ENCODE measurements around the gene SLC22A13.
"Not testable (repeated sequence)": the region's sequence is repeated elsewhere in the genome, so short reads cannot be mapped to it uniquely, and the experiment has no call there.

The SLC22A13 gene

GRCh38 chr3:38265604-38266307, at the start of gene SLC22A13:
SLC22A13 (plus strand) TSS chr3:38265812; CDS start chr3:38265861, 49 bp downstream.
- DNase-seq, result no peak

- DNase-seq, result no peak
Observed at GRCh38 chr3:38219609-38220197, 45.9 kb upstream of the SLC22A13 start.

- no peak for DNase-seq
Observed at GRCh38 chr3:38221005-38221404, 44.6 kb upstream of the SLC22A13 start.

GRCh38 chr3:38222032-38222634, 43.5 kb upstream of the SLC22A13 start:
- no peak for DNase-seq

GRCh38 chr3:38224357-38224756, 41.3 kb upstream of the SLC22A13 start:
- no peak for DNase-seq

GRCh38 chr3:38226273-38226672, 39.3 kb upstream of the SLC22A13 start:
- no peak for DNase-seq

GRCh38 chr3:38227989-38228388, 37.6 kb upstream of the SLC22A13 start:
- no peak for DNase-seq

GRCh38 chr3:38229036-38229435, 36.6 kb upstream of the SLC22A13 start:
- DNase-seq, result no peak

- DNase-seq, result no peak
Observed at GRCh38 chr3:38232701-38233100, 32.9 kb upstream of the SLC22A13 start.

GRCh38 chr3:38235466-38235865, 30.1 kb upstream of the SLC22A13 start:
- DNase-seq, result no peak

GRCh38 chr3:38238416-38239008, 27.1 kb upstream of the SLC22A13 start:
- DNase-seq, result no peak

- not testable (repeated sequence) for DNase-seq
Observed at GRCh38 chr3:38242812-38243211, 22.8 kb upstream of the SLC22A13 start.

- DNase-seq, result no peak
Observed at GRCh38 chr3:38245930-38246329, 19.7 kb upstream of the SLC22A13 start.

- DNase-seq, result no peak
Observed at GRCh38 chr3:38247366-38248035, 18.1 kb upstream of the SLC22A13 start.

- no peak for DNase-seq
Observed at GRCh38 chr3:38250198-38250597, 15.4 kb upstream of the SLC22A13 start.

GRCh38 chr3:38251197-38251596, 14.4 kb upstream of the SLC22A13 start:
- no peak for DNase-seq

GRCh38 chr3:38253704-38254103, 11.9 kb upstream of the SLC22A13 start:
- DNase-seq, result no peak

GRCh38 chr3:38254872-38255271, 10.7 kb upstream of the SLC22A13 start:
- no peak for DNase-seq

- no peak for DNase-seq
Observed at GRCh38 chr3:38255627-38256026, 10.0 kb upstream of the SLC22A13 start.

- DNase-seq, result no peak
Observed at GRCh38 chr3:38257583-38257982, 8.0 kb upstream of the SLC22A13 start.

- DNase-seq, result no peak
Observed at GRCh38 chr3:38260474-38260873, 5.1 kb upstream of the SLC22A13 start.

- DNase-seq, result no peak
Observed at GRCh38 chr3:38264353-38264771, 1.2 kb upstream of the SLC22A13 start.

- DNase-seq, result no peak
Observed at GRCh38 chr3:38264779-38265178, 833 bp upstream of the SLC22A13 start.
